Kidney (tissue), 14 donors: Measurements from ENCODE around the gene MSRB3. TPM values are rescaled to one million over a fixed set of nuclear protein-coding genes. Genes with fewer than 3 reads are reported as not detected.

Experiments
- DNase-seq, 5 donors: peaks; one replicate each; pipeline ENCODE4 v3.0.0-alpha.2; 2013 to 2020
- FAIRE-seq: peaks from 2 replicates; lab custom pipeline; 2012; peaks lifted over from hg19 to GRCh38; lab: Jason Lieb, UNC
- H3K27ac ChIP-seq, 2 donors: one replicate each; pipeline ENCODE4 v1.7.0; 2013; ENCODE audit warnings: low read depth in 2 of 2, low read length in 2 of 2, inconsistent platforms in 1 of 2
- H3K27me3 ChIP-seq: one replicate; pipeline ENCODE4 v1.7.1; 2013; ENCODE audit warnings: low read length, inconsistent platforms; ENCODE audit not compliant: control insufficient read depth, insufficient read depth
- H3K36me3 ChIP-seq, 3 donors: one replicate each; pipeline versions ENCODE4 v1.7.0 to v1.7.1; 2013; ENCODE audit warnings: low read length in 3 of 3, control low read depth in 1 of 3, inconsistent platforms in 1 of 3; ENCODE audit not compliant: insufficient read depth in 3 of 3, control insufficient read depth in 2 of 3
- H3K4me1 ChIP-seq, 3 donors: one replicate each; pipeline versions ENCODE4 v1.7.0 to v1.7.1; 2013; ENCODE audit warnings: low read length in 3 of 3, inconsistent platforms in 1 of 3, low read depth in 1 of 3; ENCODE audit not compliant: control insufficient read depth in 2 of 3, insufficient read depth in 2 of 3
- H3K4me3 ChIP-seq, 3 donors: one replicate each; pipeline versions ENCODE4 v1.7.0 to v1.8.1; 2013; ENCODE audit warnings: low read length in 3 of 3, control low read depth in 1 of 3, inconsistent platforms in 1 of 3
- H3K9ac ChIP-seq, 3 donors: one replicate each; pipeline versions ENCODE4 v1.7.0 to v1.7.1; 2013; ENCODE audit warnings: low read length in 3 of 3, control low read depth in 1 of 3, inconsistent platforms in 1 of 3
- H3K9me3 ChIP-seq, 3 donors: one replicate each; pipeline versions ENCODE4 v1.7.0 to v1.7.1; 2013; ENCODE audit warnings: low read length in 3 of 3, control low read depth in 1 of 3, inconsistent platforms in 1 of 3; ENCODE audit not compliant: control insufficient read depth in 2 of 3, insufficient read depth in 1 of 3
- intact Hi-C: fragments of 100-400 bp; cut with DNase I; formaldehyde crosslinking; loops from one replicate; pipeline ENCODE4 v1.11.1; 2022
- polyA plus RNA-seq: library from polyadenylated mRNA; stranded (reverse); fragments of 350-450 nt; fragmentation: Illumina TruSeq; extraction: RNeasy Lipid Tissue Mini Kit (QIAGEN cat#74804); gene quantifications from one replicate; pipeline ENCODE4 v1.2.3, GENCODE V29; 2014; ENCODE audit warnings: low read depth, low replicate concordance; ENCODE audit not compliant: insufficient read depth
- total RNA-seq: library from RNA; stranded (reverse); fragmentation: NEBNext Ultra II Directional; extraction: Animal tissue kit (Norgen Biotek cat#: 25700); gene quantifications from one replicate; pipeline ENCODE4 v1.2.1, GENCODE V29; 2021
- TF ChIP-seq, protein P1 (sequence below): IDR thresholded peaks from 3 replicates; pipeline ENCODE4 v1.5.1; 2012; ENCODE audit warnings: mild to moderate bottlenecking, moderate library complexity, borderline replicate concordance; ENCODE audit not compliant: insufficient read depth; ENCODE audit errors: extremely low read depth
- donor health status: control.
- donor health status: control.
- donor health status: control.
- donor health status: control.
- donor health status: control.
- donor health status: DM: yes; HTN: yes; CAD: no.
- donor health status: Normal renal cell carcinoma (clear cell type).

Gene MSRB3
- total and polyA plus RNA-seq, 2 donors from 2014 or later, result 10.3 to 35.9 TPM

DNA sequence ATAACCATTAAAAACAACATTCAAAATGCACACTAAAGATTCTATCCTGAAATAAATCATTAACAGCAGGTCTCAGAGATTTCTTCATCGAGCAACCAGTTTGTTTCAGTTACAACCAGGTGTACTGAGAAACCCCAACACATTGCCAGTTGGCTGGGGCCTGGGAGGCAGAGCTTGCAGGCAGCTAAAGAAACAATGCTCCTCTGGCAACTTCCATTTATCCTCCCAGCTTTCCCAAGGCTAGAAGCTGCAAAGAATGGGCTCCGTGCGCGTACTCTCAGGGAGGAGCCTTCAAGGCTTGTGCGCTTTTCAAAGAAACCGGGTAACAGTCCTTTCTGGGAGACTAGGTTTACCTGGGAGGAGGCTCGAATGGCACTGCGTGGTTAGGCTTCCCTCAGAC, 181.6 kb downstream of the MSRB3 start:
- Histone ChIP-seq H3K36me3 (no peaks in the 10 kb centered on the region), H3K9ac (no peak overlapping the region), H3K27ac (no peak overlapping the region), H3K9me3 (no peaks in the 10 kb centered on the region), H3K27me3 (no peaks in the 10 kb centered on the region), H3K4me1 (peaks cover 0 to 9% (median 0%) of the 10 kb centered on the region in 3 donors), H3K4me3 (peak overlapping the region in 1 of 3 donors; percentile 6)
- DNase-seq (peak; percentile 58 to 81 (median 64)), FAIRE-seq (no peak)
- intact Hi-C loops, result no loop called here
- TF ChIP-seq, protein P1, sequence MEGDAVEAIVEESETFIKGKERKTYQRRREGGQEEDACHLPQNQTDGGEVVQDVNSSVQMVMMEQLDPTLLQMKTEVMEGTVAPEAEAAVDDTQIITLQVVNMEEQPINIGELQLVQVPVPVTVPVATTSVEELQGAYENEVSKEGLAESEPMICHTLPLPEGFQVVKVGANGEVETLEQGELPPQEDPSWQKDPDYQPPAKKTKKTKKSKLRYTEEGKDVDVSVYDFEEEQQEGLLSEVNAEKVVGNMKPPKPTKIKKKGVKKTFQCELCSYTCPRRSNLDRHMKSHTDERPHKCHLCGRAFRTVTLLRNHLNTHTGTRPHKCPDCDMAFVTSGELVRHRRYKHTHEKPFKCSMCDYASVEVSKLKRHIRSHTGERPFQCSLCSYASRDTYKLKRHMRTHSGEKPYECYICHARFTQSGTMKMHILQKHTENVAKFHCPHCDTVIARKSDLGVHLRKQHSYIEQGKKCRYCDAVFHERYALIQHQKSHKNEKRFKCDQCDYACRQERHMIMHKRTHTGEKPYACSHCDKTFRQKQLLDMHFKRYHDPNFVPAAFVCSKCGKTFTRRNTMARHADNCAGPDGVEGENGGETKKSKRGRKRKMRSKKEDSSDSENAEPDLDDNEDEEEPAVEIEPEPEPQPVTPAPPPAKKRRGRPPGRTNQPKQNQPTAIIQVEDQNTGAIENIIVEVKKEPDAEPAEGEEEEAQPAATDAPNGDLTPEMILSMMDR, result no peak

DNA sequence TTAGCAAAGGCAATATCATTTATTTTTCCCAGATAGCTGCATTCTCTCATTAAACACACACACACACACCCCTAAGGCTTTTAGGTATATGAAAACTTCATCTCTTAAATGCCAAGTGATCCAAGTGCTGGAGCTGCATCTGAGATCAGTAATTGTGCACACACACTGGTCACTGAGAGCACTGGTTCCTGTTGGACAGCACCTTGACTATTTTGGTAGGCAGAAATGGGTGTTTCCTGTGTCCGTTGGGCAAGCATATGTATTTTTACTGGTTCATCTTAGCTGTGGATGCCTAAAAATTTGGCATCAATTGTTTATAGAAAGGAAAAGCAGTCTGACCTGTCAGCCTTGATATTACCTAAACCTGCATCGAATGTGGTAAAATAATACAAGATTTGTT, 182.5 kb downstream of the MSRB3 start:
- no peak overlapping the region for H3K9ac ChIP-seq
- no peak for FAIRE-seq
- H3K4me1 ChIP-seq, result peaks cover 0 to 9% (median 0%) of the 10 kb centered on the region in 3 donors
- H3K4me3 ChIP-seq, result no peak overlapping the region
- no peaks in the 10 kb centered on the region for H3K36me3 ChIP-seq
- intact Hi-C loops, result no loop called here
- no peaks in the 10 kb centered on the region for H3K27me3 ChIP-seq
- no peak for DNase-seq
- no peaks in the 10 kb centered on the region for H3K9me3 ChIP-seq
- H3K27ac ChIP-seq, result no peak overlapping the region
- TF ChIP-seq, protein P1, result no peak

DNA sequence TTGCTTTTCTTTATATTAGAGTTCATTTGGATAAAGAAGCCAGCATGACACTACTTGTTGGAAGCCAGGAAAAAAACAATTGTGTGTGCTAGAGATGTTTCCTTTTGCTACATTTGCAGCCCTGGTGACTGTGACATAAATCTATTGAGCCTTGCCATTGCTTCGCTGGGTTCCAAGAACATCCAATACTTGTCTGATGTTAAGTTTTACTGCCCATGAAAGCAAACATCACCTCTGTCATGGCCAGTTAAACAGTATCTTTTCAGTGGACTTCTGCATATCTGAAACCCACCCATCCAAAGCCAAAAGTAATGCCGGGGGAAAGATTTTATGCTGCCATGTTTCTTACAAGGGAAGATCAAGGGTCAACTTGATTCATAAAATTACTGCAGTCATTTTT, 184.0 kb downstream of the MSRB3 start:
- H3K4me3 ChIP-seq, result no peak overlapping the region
- TF ChIP-seq, protein P1, result no peak
- FAIRE-seq (no peak), DNase-seq (peak in 4 of 5 donors; percentile 51 to 94 (median 86))
- H3K27ac ChIP-seq, result no peak overlapping the region
- peaks cover 0 to 9% (median 0%) of the 10 kb centered on the region in 3 donors for H3K4me1 ChIP-seq
- H3K9ac ChIP-seq, result no peak overlapping the region
- intact Hi-C loops, result no loop called here
- H3K9me3 ChIP-seq, result no peaks in the 10 kb centered on the region
- no peaks in the 10 kb centered on the region for H3K36me3 ChIP-seq
- no peaks in the 10 kb centered on the region for H3K27me3 ChIP-seq

DNA sequence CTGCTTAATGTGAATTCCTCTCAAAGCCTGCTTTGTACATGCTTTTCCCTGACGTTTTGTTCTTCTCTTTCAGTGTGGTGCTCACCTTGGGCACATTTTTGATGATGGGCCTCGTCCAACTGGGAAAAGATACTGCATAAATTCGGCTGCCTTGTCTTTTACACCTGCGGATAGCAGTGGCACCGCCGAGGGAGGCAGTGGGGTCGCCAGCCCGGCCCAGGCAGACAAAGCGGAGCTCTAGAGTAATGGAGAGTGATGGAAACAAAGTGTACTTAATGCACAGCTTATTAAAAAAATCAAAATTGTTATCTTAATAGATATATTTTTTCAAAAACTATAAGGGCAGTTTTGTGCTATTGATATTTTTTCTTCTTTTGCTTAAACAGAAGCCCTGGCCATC, 184.6 kb downstream of the MSRB3 start:
- no peak for DNase-seq
- H3K27ac ChIP-seq, result no peak overlapping the region
- TF ChIP-seq, protein P1, result no peak
- no peaks in the 10 kb centered on the region for H3K36me3 ChIP-seq
- intact Hi-C loops, result no loop called here
- H3K4me3 ChIP-seq, result no peak overlapping the region
- no peak for FAIRE-seq
- H3K9me3 ChIP-seq, result no peaks in the 10 kb centered on the region
- H3K27me3 ChIP-seq, result no peaks in the 10 kb centered on the region
- H3K4me1 ChIP-seq, result peaks cover 0 to 9% (median 0%) of the 10 kb centered on the region in 3 donors
- no peak overlapping the region for H3K9ac ChIP-seq
